Panc1 (cell line): ENCODE measurements around the gene APOL4.
"Not testable (repeated sequence)": the region's sequence is repeated elsewhere in the genome, so short reads cannot be mapped to it uniquely, and the experiment has no call there.

Experiments
- CTCF ChIP-seq: fragments of 450-650 bp; IDR thresholded peaks from 2 replicates; pipeline ENCODE4 v1.5.1; 2017; ENCODE audit warnings: mild to moderate bottlenecking
- TCF7L2 ChIP-seq: IDR thresholded peaks from 2 replicates; pipeline ENCODE4 v1.6.1; 2011; ENCODE audit warnings: mild to moderate bottlenecking, low read depth, low read length, inconsistent platforms
- TF ChIP-seq, protein P1 (sequence below), 2 experiments: IDR thresholded peaks; 2 replicates each; pipeline ENCODE4 v1.6.1; 2011 to 2012; ENCODE audit warnings: low read depth in 2 of 2, control low read depth in 1 of 2, low read length in 1 of 2, mild to moderate bottlenecking in 1 of 2, moderate library complexity in 1 of 2; ENCODE audit not compliant: insufficient read depth in 1 of 2

- TF ChIP-seq, protein P1, sequence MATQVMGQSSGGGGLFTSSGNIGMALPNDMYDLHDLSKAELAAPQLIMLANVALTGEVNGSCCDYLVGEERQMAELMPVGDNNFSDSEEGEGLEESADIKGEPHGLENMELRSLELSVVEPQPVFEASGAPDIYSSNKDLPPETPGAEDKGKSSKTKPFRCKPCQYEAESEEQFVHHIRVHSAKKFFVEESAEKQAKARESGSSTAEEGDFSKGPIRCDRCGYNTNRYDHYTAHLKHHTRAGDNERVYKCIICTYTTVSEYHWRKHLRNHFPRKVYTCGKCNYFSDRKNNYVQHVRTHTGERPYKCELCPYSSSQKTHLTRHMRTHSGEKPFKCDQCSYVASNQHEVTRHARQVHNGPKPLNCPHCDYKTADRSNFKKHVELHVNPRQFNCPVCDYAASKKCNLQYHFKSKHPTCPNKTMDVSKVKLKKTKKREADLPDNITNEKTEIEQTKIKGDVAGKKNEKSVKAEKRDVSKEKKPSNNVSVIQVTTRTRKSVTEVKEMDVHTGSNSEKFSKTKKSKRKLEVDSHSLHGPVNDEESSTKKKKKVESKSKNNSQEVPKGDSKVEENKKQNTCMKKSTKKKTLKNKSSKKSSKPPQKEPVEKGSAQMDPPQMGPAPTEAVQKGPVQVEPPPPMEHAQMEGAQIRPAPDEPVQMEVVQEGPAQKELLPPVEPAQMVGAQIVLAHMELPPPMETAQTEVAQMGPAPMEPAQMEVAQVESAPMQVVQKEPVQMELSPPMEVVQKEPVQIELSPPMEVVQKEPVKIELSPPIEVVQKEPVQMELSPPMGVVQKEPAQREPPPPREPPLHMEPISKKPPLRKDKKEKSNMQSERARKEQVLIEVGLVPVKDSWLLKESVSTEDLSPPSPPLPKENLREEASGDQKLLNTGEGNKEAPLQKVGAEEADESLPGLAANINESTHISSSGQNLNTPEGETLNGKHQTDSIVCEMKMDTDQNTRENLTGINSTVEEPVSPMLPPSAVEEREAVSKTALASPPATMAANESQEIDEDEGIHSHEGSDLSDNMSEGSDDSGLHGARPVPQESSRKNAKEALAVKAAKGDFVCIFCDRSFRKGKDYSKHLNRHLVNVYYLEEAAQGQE (IDR thresholded peaks at IDR 0.05; ENCODE audit: insufficient read depth in 1 of 2, low read depth in 2 of 2, low read length in 1 of 2): not testable (repeated sequence)
- not testable (repeated sequence) for TF ChIP-seq CTCF, TCF7L2
Observed at GRCh38 chr22:36201025-36201424, 584 bp downstream of the APOL4 start.
